Measurements from ENCODE around the gene EVC2. TPM values are rescaled to one million over a fixed set of nuclear protein-coding genes. Genes with fewer than 3 reads are reported as not detected.
"Not testable (repeated sequence)": the region's sequence is repeated elsewhere in the genome, so short reads cannot be mapped to it uniquely, and the experiment has no call there.

EVC2 gene
- total and polyA plus RNA-seq, 2 of the 13 experiments (the other 11 are each of a cell fraction or from before 2014, with no cell fraction given): not detected

GRCh38 chr4:5730436-5730835 lies 22.1 kb upstream of the EVC2 start:
- H3K9ac ChIP-seq (ENCODE audit: insufficient read depth, low read depth, low read length): no peak overlapping the region
- BruUV-seq (replicated peaks): no TSS peak
- 91% methylated on average over 10 of the region's 10 CpGs for WGBS (ENCODE audit: low lambda C conversion rate)
- DNase-seq (ENCODE audit: low spot score) (no peak), ATAC-seq (no peak), FAIRE-seq (no peak)
- CTCF ChIA-PET (ENCODE audit: low intra/inter-chr PET ratio, low total read pairs): no interaction called here
- H3K36me3 ChIP-seq (replicated peaks in 1 of 2; ENCODE audit: control insufficient read depth in 1 of 2, insufficient read depth in 2 of 2, low read length in 2 of 2): peaks cover 14 to 57% of the 10 kb centered on the region in 2 experiments; a peak in 4 of 5 replicates
- H2AFZ ChIP-seq (ENCODE audit: low read length): no peak overlapping the region
- H4K20me1 ChIP-seq (ENCODE audit: insufficient read depth, low read length): no peaks in the 10 kb centered on the region
- no peak overlapping the region for H3K4me3 ChIP-seq (replicated peaks in 1 of 3; ENCODE audit: insufficient read depth in 1 of 3, low read depth in 2 of 3, low read length in 3 of 3)
- POLR2A ChIA-PET: no interaction called here
- no peaks in the 10 kb centered on the region for H3K27me3 ChIP-seq (ENCODE audit: control insufficient read depth in 1 of 2, insufficient read depth in 2 of 2, low read length in 2 of 2)
- intact Hi-C loops (cut with micrococcal nuclease; ENCODE audit: unreplicated experiment) (no loop called here), in situ Hi-C loops (cut with HindIII; ENCODE audit: extremely low pct_ligation_motif_present, low pct_unique_long_range_greater_than_20kb) (no loop called here)
- H3K79me2 ChIP-seq (ENCODE audit: insufficient read depth, low read length): no peaks in the 10 kb centered on the region
- no peaks in the 10 kb centered on the region for H3K4me1 ChIP-seq (ENCODE audit: insufficient read depth, low read length)
- H3K4me2 ChIP-seq (ENCODE audit: low read depth, low read length): no peak overlapping the region
- H3K27ac ChIP-seq (ENCODE audit: extremely low read length, insufficient read depth, low read length): no peak overlapping the region
- TF ChIP-seq ZNF333 (CRISPR knock-in tag; IDR thresholded peaks at IDR 0.05; ENCODE audit: borderline replicate concordance) (no peak), HMGXB4 (CRISPR knock-in tag; IDR thresholded peaks at IDR 0.05; ENCODE audit: borderline replicate concordance in 1 of 2, low read depth in 1 of 2) (no peak)
- H3K9me3 ChIP-seq (ENCODE audit: low read length): no peaks in the 10 kb centered on the region

DNA sequence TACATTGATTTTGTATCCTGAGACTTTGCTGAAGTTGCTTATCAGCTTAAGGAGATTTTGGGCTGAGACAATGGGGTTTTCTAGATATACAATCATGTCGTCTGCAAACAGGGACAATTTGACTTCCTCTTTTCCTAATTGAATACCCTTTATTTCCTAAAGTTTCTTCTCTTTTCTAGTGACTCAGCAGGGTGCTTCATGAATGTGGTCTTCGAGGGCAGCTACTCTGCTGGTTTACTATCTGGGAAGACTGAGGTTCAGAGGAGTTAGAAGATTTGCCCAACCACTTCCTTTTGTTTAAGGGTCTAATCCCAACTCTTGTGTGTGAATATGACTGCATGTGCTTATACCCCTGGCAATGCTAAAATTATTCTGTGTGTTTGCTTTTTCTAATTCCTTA lies 20.1 kb upstream of the EVC2 start:
- WGBS (ENCODE audit: low lambda C conversion rate): 84% methylated on average over 2 of the region's 2 CpGs
- in situ Hi-C loops (cut with HindIII; ENCODE audit: extremely low pct_ligation_motif_present, low pct_unique_long_range_greater_than_20kb): not testable (repeated sequence)

More for the DNA sequence above, 20.1 kb upstream of the EVC2 start:
- FAIRE-seq; H3K9me3 ChIP-seq (ENCODE audit: low read length); BruUV-seq (replicated peaks); intact Hi-C loops (cut with micrococcal nuclease; ENCODE audit: unreplicated experiment); H4K20me1 ChIP-seq (ENCODE audit: insufficient read depth, low read length); H2AFZ ChIP-seq (ENCODE audit: low read length); H3K79me2 ChIP-seq (ENCODE audit: insufficient read depth, low read length); ATAC-seq; CTCF ChIA-PET (ENCODE audit: low intra/inter-chr PET ratio, low total read pairs); H3K9ac ChIP-seq (ENCODE audit: insufficient read depth, low read depth, low read length); H3K27ac ChIP-seq (ENCODE audit: extremely low read length, insufficient read depth, low read length); H3K4me2 ChIP-seq (ENCODE audit: low read depth, low read length); H3K27me3 ChIP-seq (ENCODE audit: control insufficient read depth in 1 of 2, insufficient read depth in 2 of 2, low read length in 2 of 2); POLR2A ChIA-PET; H3K4me3 ChIP-seq (replicated peaks in 1 of 3; ENCODE audit: insufficient read depth in 1 of 3, low read depth in 2 of 3, low read length in 3 of 3); DNase-seq (ENCODE audit: low spot score): not testable (repeated sequence)
- peaks cover 12% of the 10 kb centered on the region for H3K4me1 ChIP-seq (ENCODE audit: insufficient read depth, low read length)
- peaks cover 14 to 45% of the 10 kb centered on the region in 2 experiments; a peak in 4 of 5 replicates for H3K36me3 ChIP-seq (replicated peaks in 1 of 2; ENCODE audit: control insufficient read depth in 1 of 2, insufficient read depth in 2 of 2, low read length in 2 of 2)
